GM12891 (cell line): ENCODE results near the gene INSYN2B. TPM values are rescaled to one million over a fixed set of nuclear protein-coding genes. Genes with fewer than 3 reads are reported as not detected.

Source experiments
- DNase-seq: peaks from one replicate; pipeline ENCODE4 v3.0.0; 2011; ENCODE audit warnings: low spot score; ENCODE audit not compliant: insufficient read length
- FAIRE-seq: peaks from 2 replicates; lab custom pipeline; 2011; peaks lifted over from hg19 to GRCh38; lab: Jason Lieb, UNC
- PAX5 ChIP-seq: IDR thresholded peaks from 2 replicates; pipeline ENCODE4 v1.6.1; 2011; ENCODE audit warnings: low read length, moderate library complexity, mild to moderate bottlenecking; ENCODE audit not compliant: insufficient read depth, severe bottlenecking
- POLR2A ChIP-seq: IDR thresholded peaks from 2 replicates; pipeline ENCODE4 v1.6.1; 2011; ENCODE audit warnings: low read depth, low read length, control low read depth
- POLR2AphosphoS5 ChIP-seq: IDR thresholded peaks from 2 replicates; pipeline ENCODE4 v1.6.1; 2011; ENCODE audit warnings: low read depth, low read length, control low read depth
- POU2F2 ChIP-seq: IDR thresholded peaks from 2 replicates; pipeline ENCODE4 v1.6.1; 2011; ENCODE audit warnings: low read depth, mild to moderate bottlenecking, control low read depth, low read length, moderate library complexity
- SPI1 ChIP-seq: IDR thresholded peaks from 2 replicates; pipeline ENCODE4 v1.6.1; 2011; ENCODE audit warnings: low read depth, low read length, control low read depth
- TAF1 ChIP-seq: IDR thresholded peaks from 2 replicates; pipeline ENCODE4 v1.6.1; 2011; ENCODE audit warnings: low read depth, low read length, control low read depth
- polyA plus RNA-seq: library from polyadenylated mRNA; unstranded; fragments of >200 nt; gene quantifications from one replicate; pipeline ENCODE4 v1.2.1, GENCODE V29; 2012; ENCODE audit warnings: low read depth, missing spikeins, inconsistent platforms; ENCODE audit not compliant: missing spikeins

Gene INSYN2B
- polyA plus RNA-seq: 0.06 TPM

DNA sequence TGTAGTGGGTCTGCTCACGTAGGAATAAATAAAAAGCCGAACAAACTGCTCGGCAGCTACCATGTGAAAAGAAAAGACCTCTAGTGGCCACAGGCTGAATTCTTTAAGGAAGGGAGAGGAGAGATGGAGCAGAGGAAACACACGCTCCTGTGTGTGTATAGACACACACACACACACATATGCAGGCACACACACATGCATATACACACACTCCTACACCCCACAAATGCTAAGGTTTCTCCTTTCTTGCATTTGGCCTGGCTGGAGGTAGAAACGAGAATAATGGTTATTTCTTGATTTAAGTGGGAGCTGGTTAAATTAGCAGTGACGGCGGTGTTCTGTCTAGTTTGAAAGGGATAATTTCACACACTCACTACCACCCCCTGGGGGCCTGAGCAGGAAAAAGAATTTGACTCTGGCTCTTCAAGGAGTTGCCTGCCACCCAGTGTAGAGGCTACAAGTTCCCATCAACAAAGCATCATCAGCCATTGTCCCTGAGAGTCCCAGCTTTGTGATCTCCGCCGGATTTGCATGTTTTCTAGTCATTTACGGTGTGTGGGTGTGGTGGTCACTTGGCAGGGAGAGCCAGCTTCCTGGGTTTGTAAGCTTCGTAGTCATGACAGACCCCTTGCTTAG lies at the start of gene INSYN2B:
TSS of gene INSYN2B (minus strand) at position 78 of the 636 bp plus-strand sequence. CDS start 96,597 bp downstream, outside the sequence.
- peak; percentile 22 for DNase-seq
- no peak for FAIRE-seq
- TF ChIP-seq POU2F2 (no peak), TAF1 (no peak), POLR2A (no peak), SPI1 (no peak), POLR2AphosphoS5 (no peak), PAX5 (no peak)

DNA sequence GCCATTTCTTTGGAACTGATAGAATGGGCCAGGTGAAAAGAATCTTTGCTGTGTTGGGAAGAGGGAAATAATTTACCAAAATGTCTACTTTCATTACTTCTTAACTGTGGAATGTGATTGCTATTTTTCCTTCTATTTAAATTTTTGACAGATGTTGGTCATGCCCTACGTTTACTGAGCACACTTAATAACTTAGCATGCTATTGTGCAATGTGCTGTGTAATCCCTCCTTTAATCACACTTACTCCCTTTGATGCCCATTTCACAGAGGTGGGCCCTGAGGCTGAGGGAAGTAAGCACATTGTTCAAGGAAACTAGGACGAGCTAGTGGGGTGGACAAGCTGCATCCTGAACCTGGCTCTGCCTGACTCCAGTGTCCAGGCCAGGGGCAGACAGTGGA lies 47.8 kb upstream of the INSYN2B start:
- no peak for DNase-seq
- no peak for FAIRE-seq
- TF ChIP-seq SPI1: no peak

DNA sequence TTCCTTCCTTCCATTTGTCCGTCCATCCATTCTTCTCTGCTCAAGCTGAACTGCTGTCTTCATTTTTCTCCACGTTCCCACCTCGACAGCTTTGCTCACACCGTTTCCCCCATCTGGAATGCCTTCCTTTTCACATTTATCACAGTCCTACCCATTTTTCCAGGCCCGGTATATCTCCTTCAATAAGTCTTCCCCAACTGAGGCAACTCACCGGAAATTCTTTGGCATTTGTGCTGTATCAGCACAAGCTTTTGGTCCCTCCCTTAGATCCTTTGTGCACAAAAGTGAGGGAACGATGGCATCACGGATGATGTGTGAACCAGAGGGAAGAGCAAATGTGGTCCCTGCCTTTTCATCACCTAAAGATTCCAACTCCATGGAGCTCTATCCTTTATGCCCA lies 45.6 kb upstream of the INSYN2B start:
- no peak for TF ChIP-seq POU2F2
- no peak for TF ChIP-seq POLR2A
- TF ChIP-seq TAF1: no peak
- TF ChIP-seq POLR2AphosphoS5: no peak
- TF ChIP-seq PAX5: no peak
- no peak for TF ChIP-seq SPI1
- no peak for FAIRE-seq
- no peak for DNase-seq

DNA sequence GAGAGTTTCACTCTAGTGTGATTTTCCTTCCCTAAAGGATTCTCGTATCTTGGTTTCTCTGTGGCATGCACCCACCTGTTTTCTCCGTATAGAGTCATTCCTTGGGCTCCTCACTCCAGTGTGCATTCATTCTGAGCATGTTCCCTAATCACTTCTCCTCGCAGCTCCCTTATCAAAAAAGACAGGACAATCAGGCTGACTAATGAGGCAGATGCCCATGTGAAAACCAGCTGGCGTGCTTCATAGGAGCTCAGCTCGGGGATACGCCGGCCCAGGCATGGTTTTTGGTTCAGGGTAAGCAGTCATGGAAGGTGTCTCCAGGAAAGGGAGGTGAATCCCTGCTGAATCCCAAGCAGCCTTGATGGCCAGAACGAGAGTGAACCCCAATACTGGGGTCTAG lies 41.2 kb upstream of the INSYN2B start:
- TF ChIP-seq TAF1 (no peak), POLR2A (no peak), SPI1 (no peak), POU2F2 (no peak), PAX5 (no peak), POLR2AphosphoS5 (no peak)
- FAIRE-seq (no peak), DNase-seq (no peak)

DNA sequence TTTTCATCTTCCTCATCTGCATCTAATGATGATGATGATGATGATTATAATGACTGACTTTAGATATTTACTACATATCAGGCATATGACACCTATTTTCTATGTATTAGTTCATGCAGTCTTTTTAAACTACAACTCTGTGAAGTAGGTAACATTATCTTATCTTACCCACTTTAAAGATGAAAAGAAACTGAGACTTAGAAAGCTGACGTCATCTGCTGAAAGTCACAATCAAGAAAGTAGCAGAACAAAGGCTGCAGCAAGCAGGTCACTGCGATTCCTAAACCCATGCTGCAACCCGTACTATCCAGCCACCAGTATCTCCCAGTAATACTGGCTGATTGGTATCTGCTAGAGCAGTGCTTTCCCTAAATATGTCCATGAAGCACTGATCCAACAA lies 40.1 kb upstream of the INSYN2B start:
- DNase-seq (no peak), FAIRE-seq (peak; percentile 40)
- no peak for TF ChIP-seq PAX5

DNA sequence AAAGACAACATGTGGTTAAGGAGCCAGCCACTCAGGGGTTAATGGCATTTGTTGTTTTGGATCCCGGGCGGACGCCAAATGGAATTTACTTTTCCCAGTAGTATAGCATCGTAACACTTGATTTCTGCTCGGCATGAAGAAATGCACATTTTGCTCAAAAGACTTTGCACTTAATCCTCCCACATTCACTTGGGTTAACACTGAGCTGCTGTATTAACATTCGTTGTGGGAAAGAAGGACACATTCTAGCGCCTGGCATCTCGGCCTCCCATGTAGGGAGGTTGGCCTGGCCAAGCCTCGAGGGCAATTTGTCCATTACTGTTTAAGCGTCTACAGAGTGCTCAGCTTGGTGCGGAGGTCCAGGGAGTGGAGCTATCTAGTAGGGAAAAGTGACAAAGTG lies 32.3 kb upstream of the INSYN2B start:
- TF ChIP-seq TAF1: no peak
- no peak for TF ChIP-seq PAX5
- TF ChIP-seq POU2F2: no peak
- no peak for TF ChIP-seq SPI1
- TF ChIP-seq POLR2A: no peak
- no peak for FAIRE-seq
- DNase-seq: no peak

DNA sequence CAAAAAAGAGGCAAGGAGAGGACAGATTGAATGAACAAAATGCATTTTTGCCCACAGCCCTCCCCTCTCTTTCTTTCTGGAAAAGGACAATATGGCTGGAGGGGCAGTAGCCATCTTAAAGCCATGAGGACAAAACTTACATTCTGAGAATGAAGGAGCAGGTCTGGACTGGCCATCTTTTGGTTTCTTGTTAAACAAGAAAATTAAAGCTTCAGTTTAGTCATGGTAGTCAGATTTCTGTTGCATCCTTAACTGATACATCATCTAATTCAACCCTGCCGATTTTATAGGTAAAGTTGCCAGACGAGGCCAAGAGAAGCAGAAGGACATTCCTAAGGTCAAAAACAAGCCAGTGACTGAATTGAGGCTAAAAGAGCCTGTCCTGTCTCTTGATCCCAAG lies 31.5 kb upstream of the INSYN2B start:
- FAIRE-seq (no peak), DNase-seq (no peak)
- no peak for TF ChIP-seq SPI1
- no peak for TF ChIP-seq TAF1
- no peak for TF ChIP-seq PAX5
- TF ChIP-seq POLR2AphosphoS5: no peak
- no peak for TF ChIP-seq POLR2A

DNA sequence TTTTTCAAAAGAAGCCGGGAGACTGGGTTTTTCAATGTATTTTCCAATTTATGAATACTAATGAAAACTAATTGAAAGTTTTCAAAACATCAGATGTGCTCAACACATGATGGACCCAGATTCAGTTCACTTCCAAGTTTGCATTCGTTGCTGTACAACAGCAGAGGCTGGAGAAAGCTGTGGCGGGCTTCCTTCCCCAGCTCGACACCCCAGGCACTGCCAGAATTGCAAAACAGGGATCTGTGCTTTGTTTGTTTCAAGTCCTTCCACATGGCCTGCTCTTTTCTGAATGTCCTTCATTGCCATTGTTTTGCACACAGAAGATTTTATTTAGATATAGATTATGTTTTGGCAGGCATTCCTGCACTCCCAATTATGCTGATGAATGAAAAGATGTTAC lies 30.3 kb upstream of the INSYN2B start:
- DNase-seq: no peak
- TF ChIP-seq POLR2A (no peak), TAF1 (no peak), PAX5 (no peak), SPI1 (no peak), POLR2AphosphoS5 (no peak), POU2F2 (no peak)
- no peak for FAIRE-seq

DNA sequence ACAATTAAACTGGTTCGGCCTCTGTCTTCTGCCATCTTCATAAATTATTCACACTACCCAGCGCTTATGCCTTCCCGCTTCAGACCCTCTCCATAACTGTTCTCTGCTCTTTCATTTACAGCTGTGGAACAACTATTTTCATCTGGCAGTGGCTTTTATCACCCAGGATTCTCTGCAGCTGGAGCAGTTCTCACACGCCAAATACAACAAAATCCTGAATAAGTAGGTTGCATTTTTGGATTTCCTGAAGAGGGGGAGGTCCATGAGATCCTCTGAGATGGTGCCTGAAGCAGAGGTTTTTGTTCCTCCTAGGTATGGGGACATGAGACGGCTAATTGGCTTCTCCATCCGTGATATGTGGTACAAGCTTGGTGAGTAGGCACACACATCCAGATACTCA lies 28.1 kb upstream of the INSYN2B start:
- TF ChIP-seq PAX5 (no peak), SPI1 (no peak), POLR2A (no peak), POU2F2 (no peak), TAF1 (no peak), POLR2AphosphoS5 (no peak)
- FAIRE-seq: no peak

DNA sequence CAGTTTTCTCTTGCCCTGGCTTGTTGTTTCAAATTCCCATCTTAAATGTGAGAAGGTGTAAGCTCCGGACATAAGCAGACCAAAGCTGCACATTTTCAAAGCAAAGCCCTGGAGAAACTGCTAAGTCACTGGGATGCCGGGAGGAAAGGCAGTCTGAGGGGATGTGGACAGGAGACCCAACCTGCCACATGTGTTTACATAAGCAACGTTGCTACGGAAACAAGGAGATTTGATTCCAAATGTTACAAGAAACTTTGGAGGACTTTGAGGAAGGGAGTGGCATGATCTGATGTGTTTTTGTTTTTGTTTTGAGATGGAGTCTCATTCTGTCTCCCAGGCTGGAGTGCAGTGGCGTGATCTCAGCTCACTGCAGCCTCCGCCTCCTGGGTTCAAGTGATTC lies 25.7 kb upstream of the INSYN2B start:
- DNase-seq (no peak), FAIRE-seq (no peak)
- TF ChIP-seq SPI1 (no peak), PAX5 (no peak), POLR2A (no peak), POLR2AphosphoS5 (no peak), TAF1 (no peak), POU2F2 (no peak)

More for the DNA sequence above, 28.1 kb upstream of the INSYN2B start:
- DNase-seq: no peak
